ENCODE measurements around the gene AMY1C. TPM values are rescaled to one million over a fixed set of nuclear protein-coding genes. Genes with fewer than 3 reads are reported as not detected.

AMY1C gene
- total and polyA plus RNA-seq, 9 of the 15 experiments (the other 6 are each of a cell fraction or from before 2014, with no cell fraction given) = not detected

DNA sequence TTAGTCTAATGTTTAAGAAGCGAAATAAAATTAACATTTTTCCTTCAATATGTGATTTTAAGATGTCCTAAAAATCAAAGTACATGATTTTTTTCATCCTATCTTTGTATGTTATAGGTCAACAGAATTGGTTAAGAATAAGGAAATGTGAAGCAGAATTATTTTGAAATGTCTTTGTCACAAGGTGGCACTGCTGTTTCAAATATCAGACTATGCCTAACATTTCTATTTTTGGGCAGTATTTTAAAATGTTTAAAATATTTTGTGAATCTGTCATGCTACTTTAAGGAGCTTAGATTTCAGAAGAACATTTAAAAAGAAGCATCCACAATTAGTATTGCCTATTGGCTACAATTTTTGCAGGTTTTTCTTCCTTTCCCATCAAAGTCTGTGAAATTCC lies 38.7 kb downstream of the AMY1C start:
- no peaks in the 10 kb centered on the region for H3K36me3 ChIP-seq (ENCODE audit: control insufficient read depth, insufficient read depth, low read length)
- no peak for TF ChIP-seq ZFPM2 (CRISPR knock-in tag; IDR thresholded peaks at IDR 0.05)
- TF ChIP-seq RAD21 (CRISPR knock-in tag; conservative IDR thresholded peaks at IDR 0.05 in 1 of 2, IDR thresholded peaks at IDR 0.05 in 1 of 2) = 0 out of 4 replicates have a peak, but pooled peaks of 1 of the 2 experiments have one; percentile 15
- no peak for TF ChIP-seq NFXL1 (CRISPR knock-in tag; IDR thresholded peaks at IDR 0.05)
- CTCF ChIA-PET (ENCODE audit: low intra/inter-chr PET ratio) = interaction anchor here (0.6 kb wide), 1 partner anchor 344 kb away, joined by 3 read pairs; no protein-coding TSS in a partner anchor
- H3K4me1 ChIP-seq (replicated peaks in 1 of 2; ENCODE audit: control insufficient read depth in 2 of 2, insufficient read depth in 2 of 2, low read length in 2 of 2) = no peaks in the 10 kb centered on the region
- ATAC-seq (no peak), FAIRE-seq (no peak), DNase-seq (ENCODE audit: extremely low read depth in 1 of 4, low spot score in 3 of 4) (no peak)
- no peaks in the 10 kb centered on the region for H4K20me1 ChIP-seq (replicated peaks; ENCODE audit: control insufficient read depth, insufficient read depth, low read length)
- H3K27ac ChIP-seq (ENCODE audit: extremely low read depth, low read depth, low read length) = no peak overlapping the region
- intact Hi-C loops (cut with micrococcal nuclease) = no loop called here
- BruUV-seq (replicated peaks) = no TSS peak
- POLR2A ChIA-PET = no interaction called here
- H3K9me1 ChIP-seq (ENCODE audit: control insufficient read depth, insufficient read depth, low read length) = no peaks in the 10 kb centered on the region
- H3K4me2 ChIP-seq (ENCODE audit: insufficient read depth, low read length) = no peak overlapping the region
- in situ Hi-C loops (cut with MboI) = no loop called here
- H3K9ac ChIP-seq (ENCODE audit: insufficient read depth in 1 of 2, low read depth in 2 of 2, low read length in 2 of 2) = no peak overlapping the region
- 0% methylated on average over 1 of the region's 1 CpG for WGBS (ENCODE audit: insufficient coverage, low coverage, missing lambda C conversion rate)
- no peak overlapping the region for H2AFZ ChIP-seq (ENCODE audit: low read depth, low read length)
- H3K27me3 ChIP-seq (ENCODE audit: control insufficient read depth in 2 of 2, insufficient read depth in 2 of 2, low read length in 2 of 2) = no peaks in the 10 kb centered on the region
- H3K79me2 ChIP-seq (ENCODE audit: control insufficient read depth, insufficient read depth, low read length) = no peaks in the 10 kb centered on the region
- no peak overlapping the region for H3K4me3 ChIP-seq
- no peaks in the 10 kb centered on the region for H3K9me3 ChIP-seq (replicated peaks; ENCODE audit: control insufficient read depth, insufficient read depth, low read depth, low read length)

DNA sequence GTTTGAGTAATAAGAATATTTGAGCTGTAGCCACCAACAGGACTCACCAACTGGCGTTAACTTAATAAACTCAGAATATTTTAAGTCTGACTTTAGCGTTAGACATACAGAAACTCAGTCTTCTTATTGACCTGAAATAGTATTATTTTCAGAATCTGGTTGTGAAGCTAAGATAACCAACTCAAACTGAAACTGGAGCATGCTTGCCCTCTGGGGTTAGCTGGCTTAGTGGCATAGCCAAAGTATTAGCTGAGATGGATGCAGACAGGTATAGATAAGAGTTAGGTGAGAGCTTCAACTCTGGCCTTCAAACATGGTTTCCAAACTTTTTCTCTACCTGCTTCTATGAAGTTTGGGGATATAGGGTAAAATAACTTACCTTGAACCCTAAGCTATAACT lies 40.5 kb downstream of the AMY1C start:
- Histone ChIP-seq H3K4me3 (no peak overlapping the region), H3K27me3 (ENCODE audit: control insufficient read depth in 2 of 2, insufficient read depth in 2 of 2, low read length in 2 of 2) (no peaks in the 10 kb centered on the region), H3K4me2 (ENCODE audit: insufficient read depth, low read length) (no peak overlapping the region), H3K27ac (ENCODE audit: extremely low read depth, low read depth, low read length) (no peak overlapping the region), H4K20me1 (replicated peaks; ENCODE audit: control insufficient read depth, insufficient read depth, low read length) (no peaks in the 10 kb centered on the region), H3K9me3 (replicated peaks; ENCODE audit: control insufficient read depth, insufficient read depth, low read depth, low read length) (no peaks in the 10 kb centered on the region), H3K79me2 (ENCODE audit: control insufficient read depth, insufficient read depth, low read length) (no peaks in the 10 kb centered on the region), H2AFZ (ENCODE audit: low read depth, low read length) (no peak overlapping the region), H3K36me3 (ENCODE audit: control insufficient read depth, insufficient read depth, low read length) (no peaks in the 10 kb centered on the region), H3K9me1 (ENCODE audit: control insufficient read depth, insufficient read depth, low read length) (no peaks in the 10 kb centered on the region), H3K9ac (ENCODE audit: insufficient read depth in 1 of 2, low read depth in 2 of 2, low read length in 2 of 2) (no peak overlapping the region), H3K4me1 (replicated peaks in 1 of 2; ENCODE audit: control insufficient read depth in 2 of 2, insufficient read depth in 2 of 2, low read length in 2 of 2) (no peaks in the 10 kb centered on the region)
- CTCF ChIA-PET (ENCODE audit: low intra/inter-chr PET ratio) = no interaction called here
- TF ChIP-seq KAT7 (CRISPR knock-in tag; IDR thresholded peaks at IDR 0.05; ENCODE audit: borderline replicate concordance) (no peak), HDAC6 (IDR thresholded peaks at IDR 0.05; ENCODE audit: low read depth, low read length) (no peak)
- no peak for FAIRE-seq
- DNase-seq (ENCODE audit: extremely low read depth in 1 of 4, low spot score in 3 of 4) = no peak
- intact Hi-C loops (cut with micrococcal nuclease) (no loop called here), in situ Hi-C loops (cut with MboI) (no loop called here)
- no peak for ATAC-seq
- 0% methylated on average over 2 of the region's 2 CpGs for WGBS (ENCODE audit: insufficient coverage, low coverage, missing lambda C conversion rate)
- BruUV-seq (replicated peaks) = no TSS peak
- POLR2A ChIA-PET = no interaction called here

Other genes starting within 250 kb of the AMY1C start
- 5.4 and 6.4 TPM in 2 replicates for gene RNPC3, start 224.2 kb upstream of the AMY1C start, total RNA-seq (2014; rRNA removed)
- 17.1 and 18.0 TPM in 2 replicates for gene RNPC3, start 224.2 kb upstream of the AMY1C start, total RNA-seq (2014; rRNA removed; fragmentation: Illumina TruSeq; extraction: Trizol)
- 15.6 and 18.6 TPM in 2 replicates for gene RNPC3, start 224.2 kb upstream of the AMY1C start, total RNA-seq (2015; rRNA removed; fragmentation: Illumina TruSeq; extraction: Trizol)
- 11.7 and 12.7 TPM in 2 replicates for gene RNPC3, start 224.2 kb upstream of the AMY1C start, total RNA-seq (2021)
- 31.4 and 49.3 TPM in 2 replicates for gene RNPC3, start 224.2 kb upstream of the AMY1C start, polyA plus RNA-seq (2011; rRNA removed)
- gene RNPC3, start 224.2 kb upstream of the AMY1C start, polyA plus RNA-seq (2014; fragmentation: Illumina TruSeq; extraction: Trizol) = 16.7 and 28.5 TPM in 2 replicates
- gene RNPC3, start 224.2 kb upstream of the AMY1C start, polyA plus RNA-seq (2014; fragmentation: Nextera tagmentation; extraction: Ambion mirVana) = 10 to 100 TPM; 14.9 to 16.3 TPM
- 25.0 and 25.4 TPM in 2 replicates for gene RNPC3, start 224.2 kb upstream of the AMY1C start, polyA plus RNA-seq (2014; rRNA removed)
- 0.20 and 1.2 TPM in 2 replicates for gene AMY2B, start 178.3 kb upstream of the AMY1C start, total RNA-seq (2014; rRNA removed)
- 0.38 and 0.58 TPM in 2 replicates for gene AMY2B, start 178.3 kb upstream of the AMY1C start, total RNA-seq (2014; rRNA removed; fragmentation: Illumina TruSeq; extraction: Trizol)
- 0.38 and 0.47 TPM in 2 replicates for gene AMY2B, start 178.3 kb upstream of the AMY1C start, total RNA-seq (2015; rRNA removed; fragmentation: Illumina TruSeq; extraction: Trizol)
- 0.33 and 0.60 TPM in 2 replicates for gene AMY2B, start 178.3 kb upstream of the AMY1C start, total RNA-seq (2021)
- gene AMY2B, start 178.3 kb upstream of the AMY1C start, polyA plus RNA-seq (2011; rRNA removed) = 0.56 and 1.8 TPM in 2 replicates
- 0.19 and 0.22 TPM in 2 replicates for gene AMY2B, start 178.3 kb upstream of the AMY1C start, polyA plus RNA-seq (2014; fragmentation: Illumina TruSeq; extraction: Trizol)
- under 1 TPM; 0.31 to 0.49 TPM for gene AMY2B, start 178.3 kb upstream of the AMY1C start, polyA plus RNA-seq (2014; fragmentation: Nextera tagmentation; extraction: Ambion mirVana)
- 1.6 and 2.0 TPM in 2 replicates for gene AMY2B, start 178.3 kb upstream of the AMY1C start, polyA plus RNA-seq (2014; rRNA removed)
- gene AMY2A, start 132.5 kb upstream of the AMY1C start, total RNA-seq (2014; rRNA removed) = not detected in 2 replicates
- not detected in 2 replicates for gene AMY2A, start 132.5 kb upstream of the AMY1C start, total RNA-seq (2014; rRNA removed; fragmentation: Illumina TruSeq; extraction: Trizol)
- gene AMY2A, start 132.5 kb upstream of the AMY1C start, total RNA-seq (2015; rRNA removed; fragmentation: Illumina TruSeq; extraction: Trizol) = not detected in 2 replicates
- gene AMY2A, start 132.5 kb upstream of the AMY1C start, total RNA-seq (2021) = 0.33 and 0.65 TPM in 2 replicates
- not detected in 2 replicates for gene AMY2A, start 132.5 kb upstream of the AMY1C start, polyA plus RNA-seq (2011; rRNA removed)
- gene AMY2A, start 132.5 kb upstream of the AMY1C start, polyA plus RNA-seq (2014; fragmentation: Illumina TruSeq; extraction: Trizol) = not detected in 2 replicates
- gene AMY2A, start 132.5 kb upstream of the AMY1C start, polyA plus RNA-seq (2014; fragmentation: Nextera tagmentation; extraction: Ambion mirVana) = not detected
- not detected in 2 replicates for gene AMY2A, start 132.5 kb upstream of the AMY1C start, polyA plus RNA-seq (2014; rRNA removed)
- not detected in 2 replicates for gene AMY1A, start 94.1 kb upstream of the AMY1C start, total RNA-seq (2014; rRNA removed)
- gene AMY1A, start 94.1 kb upstream of the AMY1C start, total RNA-seq (2014; rRNA removed; fragmentation: Illumina TruSeq; extraction: Trizol) = not detected in 2 replicates
- gene AMY1A, start 94.1 kb upstream of the AMY1C start, total RNA-seq (2015; rRNA removed; fragmentation: Illumina TruSeq; extraction: Trizol) = not detected in 2 replicates
- 0.33 TPM in 1 of 2 replicates, not detected in the other for gene AMY1A, start 94.1 kb upstream of the AMY1C start, total RNA-seq (2021)
- gene AMY1A, start 94.1 kb upstream of the AMY1C start, polyA plus RNA-seq (2011; rRNA removed) = not detected in 2 replicates
- gene AMY1A, start 94.1 kb upstream of the AMY1C start, polyA plus RNA-seq (2014; fragmentation: Illumina TruSeq; extraction: Trizol) = not detected in 2 replicates
- not detected for gene AMY1A, start 94.1 kb upstream of the AMY1C start, polyA plus RNA-seq (2014; fragmentation: Nextera tagmentation; extraction: Ambion mirVana)
- not detected in 2 replicates for gene AMY1A, start 94.1 kb upstream of the AMY1C start, polyA plus RNA-seq (2014; rRNA removed)
- gene AMY1B, start 53.7 kb upstream of the AMY1C start, total RNA-seq (2014; rRNA removed) = not detected in 2 replicates
- not detected in 2 replicates for gene AMY1B, start 53.7 kb upstream of the AMY1C start, total RNA-seq (2014; rRNA removed; fragmentation: Illumina TruSeq; extraction: Trizol)
- gene AMY1B, start 53.7 kb upstream of the AMY1C start, total RNA-seq (2015; rRNA removed; fragmentation: Illumina TruSeq; extraction: Trizol) = not detected in 2 replicates
- not detected in 2 replicates for gene AMY1B, start 53.7 kb upstream of the AMY1C start, total RNA-seq (2021)
- gene AMY1B, start 53.7 kb upstream of the AMY1C start, polyA plus RNA-seq (2011; rRNA removed) = not detected in 2 replicates
- gene AMY1B, start 53.7 kb upstream of the AMY1C start, polyA plus RNA-seq (2014; fragmentation: Illumina TruSeq; extraction: Trizol) = not detected in 2 replicates
- not detected for gene AMY1B, start 53.7 kb upstream of the AMY1C start, polyA plus RNA-seq (2014; fragmentation: Nextera tagmentation; extraction: Ambion mirVana)
- gene AMY1B, start 53.7 kb upstream of the AMY1C start, polyA plus RNA-seq (2014; rRNA removed) = not detected in 2 replicates

Data from K562 (cell line).